ENCODE measurements around the gene ZNF516. TPM values are rescaled to one million over a fixed set of nuclear protein-coding genes. Genes with fewer than 3 reads are reported as not detected.

The ZNF516 gene, protein sequence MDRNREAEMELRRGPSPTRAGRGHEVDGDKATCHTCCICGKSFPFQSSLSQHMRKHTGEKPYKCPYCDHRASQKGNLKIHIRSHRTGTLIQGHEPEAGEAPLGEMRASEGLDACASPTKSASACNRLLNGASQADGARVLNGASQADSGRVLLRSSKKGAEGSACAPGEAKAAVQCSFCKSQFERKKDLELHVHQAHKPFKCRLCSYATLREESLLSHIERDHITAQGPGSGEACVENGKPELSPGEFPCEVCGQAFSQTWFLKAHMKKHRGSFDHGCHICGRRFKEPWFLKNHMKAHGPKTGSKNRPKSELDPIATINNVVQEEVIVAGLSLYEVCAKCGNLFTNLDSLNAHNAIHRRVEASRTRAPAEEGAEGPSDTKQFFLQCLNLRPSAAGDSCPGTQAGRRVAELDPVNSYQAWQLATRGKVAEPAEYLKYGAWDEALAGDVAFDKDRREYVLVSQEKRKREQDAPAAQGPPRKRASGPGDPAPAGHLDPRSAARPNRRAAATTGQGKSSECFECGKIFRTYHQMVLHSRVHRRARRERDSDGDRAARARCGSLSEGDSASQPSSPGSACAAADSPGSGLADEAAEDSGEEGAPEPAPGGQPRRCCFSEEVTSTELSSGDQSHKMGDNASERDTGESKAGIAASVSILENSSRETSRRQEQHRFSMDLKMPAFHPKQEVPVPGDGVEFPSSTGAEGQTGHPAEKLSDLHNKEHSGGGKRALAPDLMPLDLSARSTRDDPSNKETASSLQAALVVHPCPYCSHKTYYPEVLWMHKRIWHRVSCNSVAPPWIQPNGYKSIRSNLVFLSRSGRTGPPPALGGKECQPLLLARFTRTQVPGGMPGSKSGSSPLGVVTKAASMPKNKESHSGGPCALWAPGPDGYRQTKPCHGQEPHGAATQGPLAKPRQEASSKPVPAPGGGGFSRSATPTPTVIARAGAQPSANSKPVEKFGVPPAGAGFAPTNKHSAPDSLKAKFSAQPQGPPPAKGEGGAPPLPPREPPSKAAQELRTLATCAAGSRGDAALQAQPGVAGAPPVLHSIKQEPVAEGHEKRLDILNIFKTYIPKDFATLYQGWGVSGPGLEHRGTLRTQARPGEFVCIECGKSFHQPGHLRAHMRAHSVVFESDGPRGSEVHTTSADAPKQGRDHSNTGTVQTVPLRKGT
- polyA plus RNA-seq (2012; ENCODE audit: insufficient read length, low read depth) = 6.0 TPM

GRCh38 chr18:76495006-76495370, at the start of gene ZNF516:
TSS of gene ZNF516 (minus strand) at chr18:76495242. CDS start at chr18:76443054, 52,188 bp downstream.
- TF ChIP-seq POLR2AphosphoS5 (IDR thresholded peaks at IDR 0.05; ENCODE audit: low read depth, low read length) (no peak), TAF1 (IDR thresholded peaks at IDR 0.05; ENCODE audit: borderline replicate concordance, insufficient read depth, low read length) (no peak), FOXP2 (optimal IDR thresholded peaks at IDR 0.05; ENCODE audit: borderline replicate concordance, extremely low read depth, extremely low read length, insufficient read depth) (no peak), SIN3A (IDR thresholded peaks at IDR 0.05; ENCODE audit: borderline replicate concordance, insufficient read depth, low read length) (no peak)
- TF ChIP-seq, protein P1, sequence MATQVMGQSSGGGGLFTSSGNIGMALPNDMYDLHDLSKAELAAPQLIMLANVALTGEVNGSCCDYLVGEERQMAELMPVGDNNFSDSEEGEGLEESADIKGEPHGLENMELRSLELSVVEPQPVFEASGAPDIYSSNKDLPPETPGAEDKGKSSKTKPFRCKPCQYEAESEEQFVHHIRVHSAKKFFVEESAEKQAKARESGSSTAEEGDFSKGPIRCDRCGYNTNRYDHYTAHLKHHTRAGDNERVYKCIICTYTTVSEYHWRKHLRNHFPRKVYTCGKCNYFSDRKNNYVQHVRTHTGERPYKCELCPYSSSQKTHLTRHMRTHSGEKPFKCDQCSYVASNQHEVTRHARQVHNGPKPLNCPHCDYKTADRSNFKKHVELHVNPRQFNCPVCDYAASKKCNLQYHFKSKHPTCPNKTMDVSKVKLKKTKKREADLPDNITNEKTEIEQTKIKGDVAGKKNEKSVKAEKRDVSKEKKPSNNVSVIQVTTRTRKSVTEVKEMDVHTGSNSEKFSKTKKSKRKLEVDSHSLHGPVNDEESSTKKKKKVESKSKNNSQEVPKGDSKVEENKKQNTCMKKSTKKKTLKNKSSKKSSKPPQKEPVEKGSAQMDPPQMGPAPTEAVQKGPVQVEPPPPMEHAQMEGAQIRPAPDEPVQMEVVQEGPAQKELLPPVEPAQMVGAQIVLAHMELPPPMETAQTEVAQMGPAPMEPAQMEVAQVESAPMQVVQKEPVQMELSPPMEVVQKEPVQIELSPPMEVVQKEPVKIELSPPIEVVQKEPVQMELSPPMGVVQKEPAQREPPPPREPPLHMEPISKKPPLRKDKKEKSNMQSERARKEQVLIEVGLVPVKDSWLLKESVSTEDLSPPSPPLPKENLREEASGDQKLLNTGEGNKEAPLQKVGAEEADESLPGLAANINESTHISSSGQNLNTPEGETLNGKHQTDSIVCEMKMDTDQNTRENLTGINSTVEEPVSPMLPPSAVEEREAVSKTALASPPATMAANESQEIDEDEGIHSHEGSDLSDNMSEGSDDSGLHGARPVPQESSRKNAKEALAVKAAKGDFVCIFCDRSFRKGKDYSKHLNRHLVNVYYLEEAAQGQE (IDR thresholded peaks at IDR 0.05; ENCODE audit: insufficient read depth in 1 of 2, low read depth in 2 of 2, low read length in 2 of 2) = no peak

GRCh38 chr18:76538846-76539245, 43.8 kb upstream of the ZNF516 start:
- TF ChIP-seq FOXP2 (optimal IDR thresholded peaks at IDR 0.05; ENCODE audit: borderline replicate concordance, extremely low read depth, extremely low read length, insufficient read depth) (no peak), SIN3A (IDR thresholded peaks at IDR 0.05; ENCODE audit: borderline replicate concordance, insufficient read depth, low read length) (no peak), TAF1 (IDR thresholded peaks at IDR 0.05; ENCODE audit: borderline replicate concordance, insufficient read depth, low read length) (no peak)

DNA sequence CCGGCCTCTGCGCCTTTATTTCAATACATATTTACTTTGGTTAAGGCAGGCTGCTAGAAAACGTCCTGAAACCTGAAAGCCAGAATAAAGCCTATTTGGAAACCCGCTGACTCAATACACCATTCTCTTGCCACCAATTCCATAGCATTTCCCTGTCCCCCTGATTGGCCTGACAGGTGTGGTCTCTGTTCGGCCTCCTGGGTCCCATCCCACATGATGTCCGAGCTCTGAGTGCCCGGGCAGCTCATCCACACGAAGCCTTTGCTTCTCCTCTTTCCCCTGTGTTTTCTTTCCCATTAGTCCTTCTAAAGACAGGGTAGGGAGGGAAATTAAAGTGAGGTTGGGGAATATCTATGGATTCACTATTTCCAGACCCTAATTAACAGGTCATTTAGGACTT, 42.6 kb upstream of the ZNF516 start:
- TF ChIP-seq TAF1 (IDR thresholded peaks at IDR 0.05; ENCODE audit: borderline replicate concordance, insufficient read depth, low read length) (no peak), SIN3A (IDR thresholded peaks at IDR 0.05; ENCODE audit: borderline replicate concordance, insufficient read depth, low read length) (no peak), FOXP2 (optimal IDR thresholded peaks at IDR 0.05; ENCODE audit: borderline replicate concordance, extremely low read depth, extremely low read length, insufficient read depth) (no peak), POLR2AphosphoS5 (IDR thresholded peaks at IDR 0.05; ENCODE audit: low read depth, low read length) (no peak)
- TF ChIP-seq, protein P1 (IDR thresholded peaks at IDR 0.05; ENCODE audit: insufficient read depth in 1 of 2, low read depth in 2 of 2, low read length in 2 of 2) = no peak

- TF ChIP-seq SIN3A (IDR thresholded peaks at IDR 0.05; ENCODE audit: borderline replicate concordance, insufficient read depth, low read length) = no peak
- no peak for TF ChIP-seq FOXP2 (optimal IDR thresholded peaks at IDR 0.05; ENCODE audit: borderline replicate concordance, extremely low read depth, extremely low read length, insufficient read depth)
- no peak for TF ChIP-seq POLR2AphosphoS5 (IDR thresholded peaks at IDR 0.05; ENCODE audit: low read depth, low read length)
- TF ChIP-seq TAF1 (IDR thresholded peaks at IDR 0.05; ENCODE audit: borderline replicate concordance, insufficient read depth, low read length) = no peak
- TF ChIP-seq, protein P1 (IDR thresholded peaks at IDR 0.05; ENCODE audit: insufficient read depth in 1 of 2, low read depth in 2 of 2, low read length in 2 of 2) = no peak
These were observed 37.8 kb upstream of the ZNF516 start for GRCh38 chr18:76532875-76533274.

DNA sequence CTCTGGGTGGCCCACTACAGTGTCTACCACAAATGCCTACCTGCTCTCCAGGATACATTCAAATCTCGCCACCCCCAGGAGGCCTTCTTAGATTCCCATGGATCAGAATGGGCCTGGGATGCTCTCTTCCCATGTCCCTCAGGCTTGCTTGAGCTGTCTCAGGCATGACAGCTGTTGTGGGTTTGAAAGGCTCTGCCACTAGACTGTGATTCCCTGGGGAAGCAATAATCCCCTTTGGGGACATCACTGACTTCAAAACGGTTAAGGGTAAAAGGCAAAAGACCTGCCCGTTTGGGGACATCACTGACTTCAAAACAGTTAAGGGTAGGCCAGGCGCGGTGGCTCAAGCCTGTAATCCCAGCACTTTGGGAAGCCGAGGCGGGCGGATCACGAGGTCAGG, 35.8 kb upstream of the ZNF516 start:
- no peak for TF ChIP-seq TAF1 (IDR thresholded peaks at IDR 0.05; ENCODE audit: borderline replicate concordance, insufficient read depth, low read length)
- TF ChIP-seq, protein P1 (IDR thresholded peaks at IDR 0.05; ENCODE audit: insufficient read depth in 1 of 2, low read depth in 2 of 2, low read length in 2 of 2) = no peak
- TF ChIP-seq POLR2AphosphoS5 (IDR thresholded peaks at IDR 0.05; ENCODE audit: low read depth, low read length) = no peak
- no peak for TF ChIP-seq FOXP2 (optimal IDR thresholded peaks at IDR 0.05; ENCODE audit: borderline replicate concordance, extremely low read depth, extremely low read length, insufficient read depth)
- no peak for TF ChIP-seq SIN3A (IDR thresholded peaks at IDR 0.05; ENCODE audit: borderline replicate concordance, insufficient read depth, low read length)
